HFF-Myc (cell line): ENCODE measurements around the gene GNB3.
"Not testable (repeated sequence)": the region's sequence is repeated elsewhere in the genome, so short reads cannot be mapped to it uniquely, and the experiment has no call there.

Source experiments
- DNase-seq: peaks from one replicate; pipeline ENCODE4 v3.0.0-alpha.2; 2011; ENCODE audit warnings: low read depth; ENCODE audit errors: extremely low read depth
- H3K4me3 ChIP-seq: replicated peaks from 2 replicates; pipeline ENCODE4 v1.5.1; 2011; ENCODE audit warnings: low read depth, mild to moderate bottlenecking, control low read depth, low read length
- CTCF ChIP-seq: IDR thresholded peaks from 2 replicates; pipeline ENCODE4 v1.5.1; 2012; ENCODE audit warnings: mild to moderate bottlenecking, low read depth, low read length, control low read depth; ENCODE audit errors: missing control alignments

GNB3 gene

GRCh38 chr12:6871052-6871957 is 30.6 kb downstream of the GNB3 start:
- no peak for DNase-seq
- TF ChIP-seq CTCF, result no peak

GRCh38 chr12:6872073-6873048 is 31.6 kb downstream of the GNB3 start:
- DNase-seq, result no peak

More at GRCh38 chr12:6871052-6871957, 30.6 kb downstream of the GNB3 start:
- peak overlapping the region; percentile 57 for H3K4me3 ChIP-seq

GRCh38 chr12:6873094-6874014 is 32.6 kb downstream of the GNB3 start, which contains the start of gene SPSB2:
Gene SPSB2 (minus strand): TSS chr12:6873303. CDS start chr12:6872901, 402 bp downstream.
- no peak for TF ChIP-seq CTCF
- peak within 1 kb of the TSS; percentile 57 for H3K4me3 ChIP-seq
- peak; percentile 70 for DNase-seq

More at GRCh38 chr12:6872073-6873048, 31.6 kb downstream of the GNB3 start:
- peak; percentile 97 for TF ChIP-seq CTCF
- peak overlapping the region; percentile 57 for H3K4me3 ChIP-seq

GRCh38 chr12:6874015-6874368 is 33.3 kb downstream of the GNB3 start:
- H3K4me3 ChIP-seq, result peak overlapping the region; percentile 57
- DNase-seq, result not testable (repeated sequence)

- not testable (repeated sequence) for DNase-seq, H3K4me3 ChIP-seq
Measured at GRCh38 chr12:6879824-6880223, 39.1 kb downstream of the GNB3 start.

GRCh38 chr12:6883252-6883651 is 42.5 kb downstream of the GNB3 start:
- no peak for TF ChIP-seq CTCF
- no peak overlapping the region for H3K4me3 ChIP-seq
- DNase-seq, result no peak

GRCh38 chr12:6883683-6884082 is 43.0 kb downstream of the GNB3 start:
- H3K4me3 ChIP-seq, result no peak overlapping the region
- DNase-seq, result no peak
- TF ChIP-seq CTCF, result no peak
